SK-N-SH (cell line): ENCODE data around the gene CGGBP1.

Source experiments
- CHD2 ChIP-seq: fragments of 150-350 bp; IDR thresholded peaks from 2 replicates; pipeline ENCODE4 v1.6.1; 2018; ENCODE audit warnings: low read length; ENCODE audit not compliant: partially characterized antibody
- EZH2phosphoT487 ChIP-seq: fragments of 200-600 bp; sonication (generic); IDR thresholded peaks from 2 replicates; pipeline ENCODE4 v1.6.1; 2017; ENCODE audit warnings: low read depth, mixed run types, mild to moderate bottlenecking, antibody characterized with exemption, moderate library complexity, borderline replicate concordance
- JUND ChIP-seq: IDR thresholded peaks from 2 replicates; pipeline ENCODE4 v1.4.0; 2012
- NFIC ChIP-seq: IDR thresholded peaks from 2 replicates; pipeline ENCODE4 v1.4.0; 2012; ENCODE audit warnings: borderline replicate concordance
- POLR2AphosphoS5 ChIP-seq: IDR thresholded peaks from 2 replicates; pipeline ENCODE4 v1.6.1; 2012; ENCODE audit warnings: low read depth, low read length
- RAD21 ChIP-seq: IDR thresholded peaks from 2 replicates; pipeline ENCODE4 v1.6.1; 2012; ENCODE audit warnings: mild to moderate bottlenecking, low read length
- RFX5 ChIP-seq: IDR thresholded peaks from 2 replicates; pipeline ENCODE4 v1.6.1; 2012; ENCODE audit warnings: mild to moderate bottlenecking, improper control_type of control experiment, low read length
- RXRA ChIP-seq: IDR thresholded peaks from 2 replicates; pipeline ENCODE4 v1.4.0; 2012; ENCODE audit warnings: low read depth, mild to moderate bottlenecking, borderline replicate concordance
- YY1 ChIP-seq: IDR thresholded peaks from 2 replicates; pipeline ENCODE4 v1.4.0; 2012; ENCODE audit warnings: low read depth, mild to moderate bottlenecking
- TF ChIP-seq, protein P1 (sequence below): fragments of 200-600 bp; sonication (generic); IDR thresholded peaks from 2 replicates; pipeline ENCODE4 v1.6.1; 2017; ENCODE audit warnings: antibody characterized with exemption, mild to moderate bottlenecking, moderate library complexity
- TF ChIP-seq, protein P2 (sequence below): IDR thresholded peaks from 2 replicates; pipeline ENCODE4 v1.4.0; 2012; ENCODE audit warnings: low read depth, borderline replicate concordance
- TF ChIP-seq, protein P3 (sequence below): IDR thresholded peaks from 2 replicates; pipeline ENCODE4 v1.4.0; 2012; ENCODE audit warnings: low read depth

DNA sequence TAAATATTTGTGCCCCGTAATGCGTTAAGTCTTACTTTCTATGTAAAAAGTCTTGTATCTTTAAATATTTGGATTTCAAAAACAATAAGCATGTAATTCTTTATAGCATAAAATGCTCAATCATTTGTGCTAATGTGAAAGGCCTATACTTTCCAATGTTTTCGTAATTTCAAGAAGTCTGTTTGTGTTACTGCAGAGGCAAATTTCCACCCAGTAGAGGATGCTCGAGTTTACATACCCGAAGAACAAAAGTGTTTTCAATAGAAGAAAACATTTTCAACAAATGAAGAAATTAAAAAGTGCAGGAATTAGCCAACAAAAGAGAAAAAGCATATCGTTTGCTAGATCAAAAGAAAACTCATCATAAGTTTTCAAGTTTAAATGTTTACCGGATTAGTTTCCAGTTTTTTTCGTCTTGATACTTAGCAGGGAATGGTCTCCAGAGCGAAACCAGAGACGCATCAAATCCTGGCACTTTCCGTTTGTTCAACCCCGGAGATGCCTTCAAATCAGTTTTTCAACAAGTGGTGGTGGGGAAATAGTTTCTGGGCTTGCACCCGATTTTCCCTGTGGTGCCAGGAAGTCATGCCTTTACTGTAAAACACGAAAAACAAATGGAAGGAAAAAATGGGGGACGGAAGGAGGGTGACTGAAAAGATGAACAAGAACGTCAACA is 1.0 kb downstream of the CGGBP1 start:
- TF ChIP-seq, protein P1, sequence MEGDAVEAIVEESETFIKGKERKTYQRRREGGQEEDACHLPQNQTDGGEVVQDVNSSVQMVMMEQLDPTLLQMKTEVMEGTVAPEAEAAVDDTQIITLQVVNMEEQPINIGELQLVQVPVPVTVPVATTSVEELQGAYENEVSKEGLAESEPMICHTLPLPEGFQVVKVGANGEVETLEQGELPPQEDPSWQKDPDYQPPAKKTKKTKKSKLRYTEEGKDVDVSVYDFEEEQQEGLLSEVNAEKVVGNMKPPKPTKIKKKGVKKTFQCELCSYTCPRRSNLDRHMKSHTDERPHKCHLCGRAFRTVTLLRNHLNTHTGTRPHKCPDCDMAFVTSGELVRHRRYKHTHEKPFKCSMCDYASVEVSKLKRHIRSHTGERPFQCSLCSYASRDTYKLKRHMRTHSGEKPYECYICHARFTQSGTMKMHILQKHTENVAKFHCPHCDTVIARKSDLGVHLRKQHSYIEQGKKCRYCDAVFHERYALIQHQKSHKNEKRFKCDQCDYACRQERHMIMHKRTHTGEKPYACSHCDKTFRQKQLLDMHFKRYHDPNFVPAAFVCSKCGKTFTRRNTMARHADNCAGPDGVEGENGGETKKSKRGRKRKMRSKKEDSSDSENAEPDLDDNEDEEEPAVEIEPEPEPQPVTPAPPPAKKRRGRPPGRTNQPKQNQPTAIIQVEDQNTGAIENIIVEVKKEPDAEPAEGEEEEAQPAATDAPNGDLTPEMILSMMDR = peak; percentile 38
- TF ChIP-seq JUND = no peak
- TF ChIP-seq POLR2AphosphoS5 = no peak
- TF ChIP-seq RFX5 = no peak
- peak; percentile 7; the same call in 1 of the 2 replicates for TF ChIP-seq YY1
- no peak for TF ChIP-seq RXRA
- no peak for TF ChIP-seq EZH2phosphoT487
- TF ChIP-seq, protein P2, sequence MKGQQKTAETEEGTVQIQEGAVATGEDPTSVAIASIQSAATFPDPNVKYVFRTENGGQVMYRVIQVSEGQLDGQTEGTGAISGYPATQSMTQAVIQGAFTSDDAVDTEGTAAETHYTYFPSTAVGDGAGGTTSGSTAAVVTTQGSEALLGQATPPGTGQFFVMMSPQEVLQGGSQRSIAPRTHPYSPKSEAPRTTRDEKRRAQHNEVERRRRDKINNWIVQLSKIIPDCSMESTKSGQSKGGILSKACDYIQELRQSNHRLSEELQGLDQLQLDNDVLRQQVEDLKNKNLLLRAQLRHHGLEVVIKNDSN = no peak
- no peak for TF ChIP-seq NFIC
- TF ChIP-seq RAD21 = 0 out of 2 replicates have a peak, but pooled peaks have one; percentile 16
- TF ChIP-seq, protein P3, sequence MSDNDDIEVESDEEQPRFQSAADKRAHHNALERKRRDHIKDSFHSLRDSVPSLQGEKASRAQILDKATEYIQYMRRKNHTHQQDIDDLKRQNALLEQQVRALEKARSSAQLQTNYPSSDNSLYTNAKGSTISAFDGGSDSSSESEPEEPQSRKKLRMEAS = no peak
- TF ChIP-seq CHD2 = no peak
